ENCODE results near the gene MPPED2. TPM values are rescaled to one million over a fixed set of nuclear protein-coding genes. Genes with fewer than 3 reads are reported as not detected.

The MPPED2 gene
- total and polyA plus RNA-seq, 2 donors (not counting 3 experiments of a cell fraction or from before 2014, with no cell fraction given): not detected

DNA sequence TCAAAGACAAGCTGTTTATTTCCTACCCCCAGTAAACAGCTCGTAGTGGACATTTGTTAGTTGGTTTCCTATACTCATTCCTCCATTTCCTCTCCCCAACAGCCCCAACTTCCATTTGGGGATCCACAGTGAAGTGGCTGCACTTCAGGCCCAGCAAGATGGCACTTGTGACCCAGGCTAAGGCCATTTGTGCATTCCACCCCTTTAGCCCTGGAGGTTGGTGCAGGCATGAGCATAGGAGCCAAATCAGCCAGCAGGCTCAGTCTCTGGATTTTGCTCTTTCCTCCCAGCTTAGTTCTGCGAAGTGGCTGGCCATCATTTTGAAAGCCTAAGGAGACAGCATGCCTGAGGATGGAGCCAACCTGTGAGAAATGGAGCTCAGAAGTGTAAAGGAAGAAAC lies 122.9 kb downstream of the MPPED2 start:
- Histone ChIP-seq H3K4me2 (ENCODE audit: insufficient read depth, low read length) (no peak overlapping the region), H3K79me2 (ENCODE audit: control insufficient read depth, insufficient read depth, low read length) (no peaks in the 10 kb centered on the region), H3K9me3 (replicated peaks; ENCODE audit: control insufficient read depth, insufficient read depth, low read length) (no peaks in the 10 kb centered on the region), H3K9ac (replicated peaks; ENCODE audit: extremely low read depth, insufficient read depth, low read length) (no peak overlapping the region), H3K27me3 (ENCODE audit: control insufficient read depth in 2 of 2, insufficient read depth in 2 of 2, low read length in 2 of 2) (no peaks in the 10 kb centered on the region), H3K4me1 (ENCODE audit: control insufficient read depth, extremely low read depth, insufficient read depth, low read length) (no peaks in the 10 kb centered on the region), H3K4me3 (replicated peaks in 1 of 3; ENCODE audit: insufficient read depth in 1 of 3, low read depth in 1 of 3, low read length in 3 of 3) (no peak overlapping the region), H3K27ac (ENCODE audit: insufficient read depth, low read depth, low read length) (no peak overlapping the region), H3K9me1 (replicated peaks; ENCODE audit: control insufficient read depth, extremely low read depth, insufficient read depth, low read length) (no peaks in the 10 kb centered on the region), H2AFZ (ENCODE audit: low read depth, low read length) (no peak overlapping the region), H4K20me1 (replicated peaks; ENCODE audit: control insufficient read depth, extremely low read depth, insufficient read depth, low read length) (no peaks in the 10 kb centered on the region), H3K36me3 (ENCODE audit: control insufficient read depth in 2 of 2, extremely low read depth in 1 of 2, insufficient read depth in 2 of 2, low read length in 2 of 2) (no peaks in the 10 kb centered on the region)
- DNase-seq (ENCODE audit: low read depth, low spot score): no peak
- dilution Hi-C loops (cut with MboI; ENCODE audit: extremely low pct_ligation_motif_present, low sequenced_read_pairs) (no loop called here), intact Hi-C loops (cut with micrococcal nuclease) (no loop called here)
- ChIA-PET POLR2A (no interaction called here), CTCF (no interaction called here)
- TF ChIP-seq GATA2 (IDR thresholded peaks at IDR 0.05; ENCODE audit: insufficient read depth, insufficient read length, low read depth, low read length) (no peak), EZH2 (IDR thresholded peaks at IDR 0.05; ENCODE audit: borderline replicate concordance, low read depth, low read length, severe bottlenecking) (no peak), POLR2A (IDR thresholded peaks at IDR 0.05; ENCODE audit: low read depth, low read length) (no peak), JUN (IDR thresholded peaks at IDR 0.05; ENCODE audit: borderline replicate concordance, insufficient read depth, insufficient read length, low read depth) (no peak), MYC (IDR thresholded peaks at IDR 0.05; ENCODE audit: low read depth, low read length) (no peak), POLR2AphosphoS5 (IDR thresholded peaks at IDR 0.05; ENCODE audit: insufficient read depth, low read depth, low read length) (no peak), FOS (IDR thresholded peaks at IDR 0.05; ENCODE audit: borderline replicate concordance, insufficient read depth, low read length) (no peak)
- TF ChIP-seq, protein P1, sequence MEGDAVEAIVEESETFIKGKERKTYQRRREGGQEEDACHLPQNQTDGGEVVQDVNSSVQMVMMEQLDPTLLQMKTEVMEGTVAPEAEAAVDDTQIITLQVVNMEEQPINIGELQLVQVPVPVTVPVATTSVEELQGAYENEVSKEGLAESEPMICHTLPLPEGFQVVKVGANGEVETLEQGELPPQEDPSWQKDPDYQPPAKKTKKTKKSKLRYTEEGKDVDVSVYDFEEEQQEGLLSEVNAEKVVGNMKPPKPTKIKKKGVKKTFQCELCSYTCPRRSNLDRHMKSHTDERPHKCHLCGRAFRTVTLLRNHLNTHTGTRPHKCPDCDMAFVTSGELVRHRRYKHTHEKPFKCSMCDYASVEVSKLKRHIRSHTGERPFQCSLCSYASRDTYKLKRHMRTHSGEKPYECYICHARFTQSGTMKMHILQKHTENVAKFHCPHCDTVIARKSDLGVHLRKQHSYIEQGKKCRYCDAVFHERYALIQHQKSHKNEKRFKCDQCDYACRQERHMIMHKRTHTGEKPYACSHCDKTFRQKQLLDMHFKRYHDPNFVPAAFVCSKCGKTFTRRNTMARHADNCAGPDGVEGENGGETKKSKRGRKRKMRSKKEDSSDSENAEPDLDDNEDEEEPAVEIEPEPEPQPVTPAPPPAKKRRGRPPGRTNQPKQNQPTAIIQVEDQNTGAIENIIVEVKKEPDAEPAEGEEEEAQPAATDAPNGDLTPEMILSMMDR (IDR thresholded peaks at IDR 0.05; ENCODE audit: extremely low read depth in 1 of 2, insufficient read depth in 1 of 2, low read depth in 1 of 2, low read length in 2 of 2): no peak
- TF ChIP-seq, protein P2, sequence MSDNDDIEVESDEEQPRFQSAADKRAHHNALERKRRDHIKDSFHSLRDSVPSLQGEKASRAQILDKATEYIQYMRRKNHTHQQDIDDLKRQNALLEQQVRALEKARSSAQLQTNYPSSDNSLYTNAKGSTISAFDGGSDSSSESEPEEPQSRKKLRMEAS (IDR thresholded peaks at IDR 0.05; ENCODE audit: insufficient read depth, insufficient read length): no peak
- no TSS peak for BruUV-seq (replicated peaks)
- FAIRE-seq: no peak
